OCI-M2 (cell line): ENCODE data around the gene SMIM12.

Experiments used
- DNase-seq: peaks from one replicate; lab custom pipeline; 2025; ENCODE audit not compliant: unreplicated experiment; lab: John Stamatoyannopoulos, UW

Gene SMIM12

GRCh38 chr1:34874296-34874952 lies 14.9 kb upstream of the SMIM12 start:
- no peak for DNase-seq

- DNase-seq, result no peak
These were observed 12.6 kb upstream of the SMIM12 start for GRCh38 chr1:34872133-34872503.

- no peak for DNase-seq
These were observed 12.0 kb upstream of the SMIM12 start for GRCh38 chr1:34871443-34872132.

DNA sequence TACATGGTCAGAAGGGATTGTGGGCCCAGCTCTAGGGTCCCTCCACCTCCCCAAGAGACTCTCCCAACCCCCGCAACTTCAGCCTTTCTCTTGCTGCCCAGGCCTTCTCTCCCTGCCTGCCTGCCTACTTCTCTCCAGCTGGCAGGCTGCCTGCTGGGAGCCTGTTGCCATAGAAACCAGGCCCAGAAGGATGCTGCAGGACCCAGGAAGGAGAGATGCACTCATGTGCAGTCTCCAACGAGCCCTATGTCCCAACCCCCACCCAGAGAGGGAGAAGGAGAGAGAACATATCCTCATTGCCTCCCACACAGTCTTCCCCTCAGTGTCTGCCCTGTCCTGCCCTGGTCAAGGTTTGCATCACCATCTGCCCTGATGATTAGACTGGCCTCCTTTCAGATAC lies 10.8 kb upstream of the SMIM12 start:
- DNase-seq, result no peak

GRCh38 chr1:34869760-34870159 lies 10.2 kb upstream of the SMIM12 start:
- DNase-seq, result no peak

DNA sequence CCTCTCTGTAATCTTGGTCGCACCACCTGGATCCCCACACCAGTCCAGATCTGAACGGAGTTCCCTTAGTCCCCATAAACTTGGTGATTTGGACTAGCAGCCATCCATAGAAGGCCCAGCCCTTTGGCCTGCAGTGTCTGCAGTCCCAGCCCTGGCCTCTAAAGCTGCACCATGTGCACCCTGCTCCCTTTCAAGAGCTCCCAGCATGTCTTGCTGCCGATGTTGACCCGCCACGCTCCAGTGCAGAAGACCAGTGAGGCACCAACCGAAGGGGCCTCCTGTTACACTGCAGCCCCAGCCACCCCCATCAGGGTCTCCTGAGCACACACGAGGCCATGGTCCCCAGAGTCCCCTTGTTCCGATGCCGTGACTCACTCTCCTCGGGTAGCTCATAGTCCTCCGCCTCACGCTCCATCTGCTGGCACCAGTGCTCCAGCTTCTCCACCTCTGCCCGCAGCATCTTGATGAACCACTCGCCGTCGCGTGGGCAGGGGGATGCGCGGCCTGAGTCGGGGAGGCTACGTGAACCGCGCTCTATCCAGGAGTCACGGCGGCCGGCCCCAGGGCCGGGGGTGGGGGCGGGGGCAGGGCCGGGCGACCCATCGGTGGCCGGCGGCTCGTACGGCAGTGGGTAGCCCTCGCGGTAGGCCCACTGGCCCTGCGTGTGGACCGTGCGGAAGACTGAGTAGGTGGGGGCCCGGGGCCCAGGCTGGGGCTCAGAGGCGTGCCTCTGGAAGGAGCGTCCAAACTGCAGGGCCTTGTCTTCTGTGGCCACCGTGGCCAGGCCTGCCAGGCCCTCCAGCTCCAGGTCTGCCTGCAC lies 8.9 kb upstream of the SMIM12 start:
- DNase-seq, result no peak

DNA sequence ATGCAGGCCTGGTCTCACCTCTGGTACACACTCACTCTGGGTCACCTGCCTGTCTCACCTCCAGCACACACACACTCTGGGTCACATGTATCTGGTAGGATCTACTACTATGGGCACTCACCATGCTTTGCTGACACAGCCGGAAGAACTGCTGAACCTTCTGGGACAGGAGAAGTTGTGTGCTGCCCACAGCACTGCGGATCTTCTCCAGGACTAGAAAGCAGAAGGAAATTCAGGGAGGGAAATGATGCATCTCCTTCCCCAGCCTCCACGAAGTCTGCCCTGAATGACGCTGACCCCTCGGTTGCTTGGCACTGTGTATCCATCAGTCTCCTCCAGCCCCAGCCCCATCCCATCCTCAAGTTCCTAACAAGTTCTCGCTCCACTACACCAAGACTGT lies 7.9 kb upstream of the SMIM12 start:
- no peak for DNase-seq

DNA sequence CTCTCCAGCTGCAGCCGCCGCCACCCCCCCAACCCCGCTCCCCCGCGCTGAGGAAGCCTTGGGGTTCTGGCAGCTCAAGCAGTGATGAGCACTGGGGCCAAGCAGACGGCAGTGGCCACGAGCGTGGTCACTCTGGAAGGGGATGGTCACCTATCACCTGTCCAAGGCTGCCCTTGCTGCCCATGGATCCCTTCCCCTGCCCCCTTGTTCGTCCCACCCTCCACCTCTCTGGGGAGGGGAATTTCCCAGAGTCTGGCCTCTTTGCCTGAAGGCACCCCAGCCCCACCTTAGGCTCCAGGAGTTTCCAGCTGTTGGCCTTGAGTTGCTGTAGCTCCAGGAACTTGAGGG lies 7.2 kb upstream of the SMIM12 start:
- no peak for DNase-seq

GRCh38 chr1:34865981-34866761 lies 6.6 kb upstream of the SMIM12 start:
- DNase-seq, result no peak

- no peak for DNase-seq
These were observed 6.0 kb upstream of the SMIM12 start for GRCh38 chr1:34865573-34865972.

GRCh38 chr1:34864759-34865158 lies 5.2 kb upstream of the SMIM12 start:
- no peak for DNase-seq

DNA sequence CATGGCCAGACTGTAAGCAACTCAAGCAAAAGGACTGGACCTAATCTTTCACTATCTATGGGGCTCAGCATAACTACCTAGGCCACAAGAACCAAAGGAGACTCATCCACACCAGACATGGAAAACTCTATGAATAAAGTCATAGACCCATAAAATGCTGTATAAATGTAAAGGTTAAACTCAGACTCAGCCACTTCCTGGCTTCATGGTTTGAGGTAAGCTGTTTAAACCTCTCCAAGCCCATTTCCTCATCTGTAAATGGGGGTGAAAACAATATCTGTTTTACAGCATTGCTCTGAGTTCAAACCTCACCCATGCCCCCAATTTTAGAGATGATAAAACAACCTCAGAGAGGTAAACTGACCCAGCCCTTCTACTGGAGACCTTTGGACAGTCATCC lies 4.0 kb upstream of the SMIM12 start:
- no peak for DNase-seq

DNA sequence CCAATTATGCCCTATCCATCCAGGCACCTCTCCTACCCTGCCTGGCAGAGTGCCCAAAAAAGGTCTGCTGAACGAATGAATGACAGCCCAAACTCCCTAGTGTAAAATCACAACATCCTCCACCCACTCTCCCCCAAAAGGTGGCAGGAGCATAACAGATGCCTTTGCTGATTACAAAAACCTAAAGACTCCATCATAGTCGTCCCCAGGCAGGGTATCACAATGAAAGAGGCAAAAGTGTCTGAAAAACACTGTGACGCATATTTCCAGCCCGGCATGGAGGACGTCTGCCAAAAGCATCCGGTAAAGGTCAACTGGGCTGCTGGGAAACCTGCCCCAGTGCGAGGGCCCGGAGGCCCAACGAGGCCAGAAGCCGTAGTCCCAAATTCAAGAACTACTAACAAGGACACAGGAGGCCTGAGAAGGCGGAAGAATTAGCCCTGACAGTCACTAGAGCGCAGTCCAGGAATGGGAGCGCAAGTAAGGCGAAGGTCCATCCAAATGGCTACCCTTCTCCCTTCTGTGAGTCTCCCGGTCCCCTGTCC lies 576 bp downstream of the SMIM12 start:
- DNase-seq, result no peak

GRCh38 chr1:34856697-34857096 lies 2.9 kb downstream of the SMIM12 start:
- DNase-seq, result no peak

DNA sequence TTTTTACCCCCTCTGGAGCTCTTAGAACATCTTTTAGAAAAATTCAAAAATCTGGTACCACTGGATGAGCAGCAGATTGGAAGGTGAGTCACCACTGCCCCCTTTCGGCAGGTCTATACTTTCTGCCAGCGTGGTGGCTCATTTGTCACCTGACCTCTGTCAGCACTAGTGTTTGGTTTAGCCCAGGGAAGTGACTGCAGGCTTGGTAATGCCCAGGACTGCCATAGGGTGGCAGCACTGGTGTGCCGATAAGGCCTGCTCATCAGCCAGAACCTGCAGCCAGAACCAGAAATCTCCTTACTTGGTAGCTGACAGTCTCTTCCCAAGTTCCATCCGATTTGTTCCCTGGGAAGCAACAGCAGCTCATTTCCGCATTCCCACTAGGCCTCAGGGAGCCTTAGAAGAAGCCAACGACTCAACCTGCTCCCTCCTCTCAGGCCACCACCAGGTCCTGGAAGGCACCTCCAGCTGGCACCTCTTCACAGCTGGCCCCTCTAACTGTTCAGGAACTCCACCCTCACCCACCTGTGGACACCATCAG lies 6.8 kb downstream of the SMIM12 start:
- DNase-seq, result peak; percentile 68

DNA sequence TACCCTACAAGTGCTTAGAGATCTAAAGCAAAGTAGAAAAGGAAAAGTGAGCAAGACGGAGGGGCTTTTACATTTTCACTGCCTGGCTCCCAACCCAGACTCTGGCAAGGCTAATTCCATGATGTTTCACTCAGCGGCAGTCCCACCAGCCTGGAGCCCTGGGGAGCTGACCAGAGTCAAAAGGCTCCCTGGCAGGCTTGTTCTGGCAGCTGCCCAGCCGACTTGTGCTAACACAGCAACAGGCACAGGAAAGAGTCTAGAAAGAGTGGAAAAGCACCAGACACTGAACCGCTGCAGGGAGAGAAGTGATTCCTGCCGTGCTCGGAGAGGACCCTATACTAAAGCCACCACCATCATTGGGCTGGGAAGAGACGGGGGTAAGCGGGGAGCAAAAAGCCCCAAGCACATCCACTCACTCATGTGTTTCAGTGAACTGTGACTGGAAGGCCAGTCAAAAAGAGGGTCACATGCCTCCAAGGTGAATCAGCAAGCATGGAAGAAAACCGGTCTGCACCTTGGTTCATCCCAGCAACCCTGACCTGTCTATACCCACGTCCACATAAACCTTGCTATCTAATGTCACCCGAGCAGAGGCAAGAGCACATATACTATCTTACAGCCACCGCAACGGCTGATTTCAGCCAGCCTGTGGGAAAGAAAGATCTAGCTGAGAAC lies 8.0 kb downstream of the SMIM12 start:
- no peak for DNase-seq

- DNase-seq, result no peak
These were observed 9.2 kb downstream of the SMIM12 start for GRCh38 chr1:34850382-34850781.

- DNase-seq, result no peak
These were observed 12.5 kb downstream of the SMIM12 start for GRCh38 chr1:34847094-34847493.

DNA sequence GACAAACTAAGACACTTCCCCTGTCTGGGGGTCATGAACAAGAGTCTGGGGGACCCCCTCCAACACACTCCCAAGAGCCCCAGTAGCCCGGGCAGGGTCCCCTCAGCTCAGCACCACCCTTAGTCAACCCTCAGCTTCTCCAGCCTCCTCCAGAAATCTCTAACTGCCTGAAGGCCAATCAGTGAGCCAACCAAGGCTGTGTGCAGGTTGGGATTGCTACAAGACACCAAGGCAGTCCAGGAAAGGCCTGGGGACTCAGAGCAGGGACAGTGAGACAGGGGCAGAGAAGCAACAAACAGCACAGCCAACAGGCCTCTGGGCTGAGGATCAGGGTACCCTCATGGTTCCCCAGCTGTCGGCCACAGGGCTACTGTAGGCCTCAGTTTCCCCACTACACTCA lies 13.3 kb downstream of the SMIM12 start:
- DNase-seq, result no peak

DNA sequence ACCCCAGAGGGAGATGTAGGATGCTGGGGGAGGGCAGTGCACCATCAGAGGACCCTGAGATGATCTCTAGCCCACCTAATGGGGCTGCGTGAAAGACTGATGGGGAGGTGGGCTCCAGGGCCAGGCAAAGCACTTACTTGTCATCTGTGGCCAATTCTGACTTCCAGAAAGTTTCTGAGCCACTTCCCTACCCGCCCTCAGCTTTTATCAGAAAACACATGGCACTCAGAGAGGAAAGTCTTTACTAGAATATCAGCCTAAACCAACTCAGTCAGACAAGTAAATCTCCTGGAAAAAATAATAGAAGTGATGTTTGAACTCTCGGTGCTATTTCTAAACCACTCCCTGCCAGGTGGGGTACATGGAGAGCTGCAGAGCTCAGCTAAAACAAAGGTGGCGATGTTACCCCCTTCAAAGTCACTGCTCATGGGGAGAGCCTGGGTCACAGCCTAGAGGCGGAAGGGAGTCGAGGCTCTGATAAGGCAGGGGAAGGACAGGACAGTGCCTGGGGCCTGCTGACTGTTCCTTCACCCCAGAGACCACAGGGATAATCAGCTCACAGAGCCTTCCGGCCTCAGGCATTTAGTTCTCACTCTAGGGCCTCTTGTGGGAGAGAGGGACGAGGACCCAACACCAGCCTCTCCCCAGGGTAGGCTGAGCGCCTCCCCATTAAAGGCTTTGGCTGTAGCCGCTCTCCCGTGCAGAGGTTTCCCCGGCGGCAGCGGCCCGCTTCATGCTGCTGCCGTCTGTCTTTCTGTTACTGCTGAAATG lies 14.2 kb downstream of the SMIM12 start:
- peak; percentile 64 for DNase-seq
